Ramos (cell line): Measurements from ENCODE around the gene LHX4.

Experiments used
- in situ Hi-C: fragments of 300-500 bp; cut with MboI; formaldehyde crosslinking; loops from one replicate; pipeline ENCODE4 v1.14.3; 2022; ENCODE audit warnings: low sequenced_read_pairs; ENCODE audit not compliant: unreplicated experiment

LHX4 gene

DNA sequence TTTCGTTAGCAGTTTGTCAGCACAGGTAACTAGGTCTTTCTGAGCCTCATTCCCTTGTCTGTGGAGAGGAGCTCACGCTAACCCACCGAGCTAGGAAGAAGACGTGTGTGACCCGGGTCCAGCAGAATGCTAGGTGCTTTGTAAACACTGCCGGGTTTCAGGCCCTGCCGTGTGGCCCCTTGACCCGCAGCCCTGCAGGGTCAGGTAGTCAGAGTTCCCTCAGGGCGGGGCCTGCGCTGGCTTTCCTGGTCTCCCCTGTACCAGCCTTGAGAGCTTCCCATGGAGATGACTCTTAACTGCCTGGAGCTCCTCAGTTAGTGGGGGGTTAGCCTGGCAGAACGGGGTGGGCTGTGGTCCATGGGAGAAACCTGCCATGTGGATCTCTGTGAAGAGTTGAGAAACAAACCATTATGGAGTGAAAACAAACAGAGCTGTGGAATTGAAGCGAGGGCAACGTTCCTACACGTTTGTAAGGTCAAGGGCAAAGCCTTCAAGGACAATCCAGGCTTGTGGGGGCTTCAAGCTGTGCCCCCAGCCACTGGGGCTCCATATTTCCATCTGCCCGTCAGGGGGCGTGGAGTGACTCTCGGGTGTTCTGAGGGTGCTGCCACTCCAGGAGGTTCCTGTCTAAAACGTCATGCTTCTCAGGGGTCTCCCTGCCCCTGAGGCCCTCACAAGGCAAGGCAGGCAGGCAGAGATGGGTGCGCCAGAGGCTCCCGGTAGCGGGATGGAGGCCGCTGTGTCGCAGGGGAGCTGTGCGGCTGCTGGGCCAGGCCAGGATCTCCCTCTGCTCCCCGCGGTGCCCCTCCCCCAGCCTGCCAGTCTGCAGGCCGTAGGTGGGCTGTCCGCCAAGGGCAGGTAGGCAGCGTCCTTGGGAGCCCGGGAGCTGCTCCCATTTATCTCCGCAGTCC lies 23.8 kb downstream of the LHX4 start:
- in situ Hi-C loops = no loop called here

DNA sequence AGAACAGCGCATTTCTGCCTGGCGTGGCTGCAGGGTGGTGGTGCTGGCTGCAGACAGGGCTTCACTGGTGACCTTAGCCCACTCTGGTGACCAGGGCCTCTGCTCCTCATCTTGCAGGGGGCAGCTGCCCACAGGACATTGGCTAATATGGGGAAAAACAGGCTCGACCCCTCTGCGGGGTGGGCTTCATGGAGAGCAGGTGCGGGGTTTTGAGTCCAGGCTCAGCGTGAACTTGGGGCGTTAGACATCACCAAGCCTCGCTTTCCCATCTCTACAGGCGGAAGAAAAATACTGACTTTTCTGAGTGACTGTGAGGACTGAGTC lies 24.4 kb downstream of the LHX4 start:
- in situ Hi-C loops = no loop called here

DNA sequence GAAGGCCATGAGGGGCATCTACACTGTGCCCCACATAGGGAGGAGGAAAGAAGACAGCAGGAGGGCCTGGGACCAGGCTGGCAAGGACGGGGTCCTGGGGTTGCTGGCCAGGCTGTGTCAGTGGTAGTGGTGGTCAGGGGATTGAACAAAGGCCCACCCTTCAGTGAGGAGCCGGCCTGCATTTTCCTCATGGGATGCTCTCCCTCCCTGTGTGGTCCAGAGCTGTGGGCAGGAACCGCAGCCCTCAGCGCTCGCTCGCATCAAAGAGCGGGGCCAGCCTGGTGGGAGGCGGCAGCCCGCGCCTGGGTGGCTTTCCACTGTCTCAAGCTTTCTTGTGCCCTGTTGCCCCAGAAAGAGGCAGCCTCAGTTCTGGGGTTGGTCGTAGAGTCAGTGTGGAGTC lies 24.8 kb downstream of the LHX4 start:
- in situ Hi-C loops = loop anchor here (5.0 kb wide), 2 partner anchors 162 to 222 kb away; no protein-coding TSS in a partner anchor

DNA sequence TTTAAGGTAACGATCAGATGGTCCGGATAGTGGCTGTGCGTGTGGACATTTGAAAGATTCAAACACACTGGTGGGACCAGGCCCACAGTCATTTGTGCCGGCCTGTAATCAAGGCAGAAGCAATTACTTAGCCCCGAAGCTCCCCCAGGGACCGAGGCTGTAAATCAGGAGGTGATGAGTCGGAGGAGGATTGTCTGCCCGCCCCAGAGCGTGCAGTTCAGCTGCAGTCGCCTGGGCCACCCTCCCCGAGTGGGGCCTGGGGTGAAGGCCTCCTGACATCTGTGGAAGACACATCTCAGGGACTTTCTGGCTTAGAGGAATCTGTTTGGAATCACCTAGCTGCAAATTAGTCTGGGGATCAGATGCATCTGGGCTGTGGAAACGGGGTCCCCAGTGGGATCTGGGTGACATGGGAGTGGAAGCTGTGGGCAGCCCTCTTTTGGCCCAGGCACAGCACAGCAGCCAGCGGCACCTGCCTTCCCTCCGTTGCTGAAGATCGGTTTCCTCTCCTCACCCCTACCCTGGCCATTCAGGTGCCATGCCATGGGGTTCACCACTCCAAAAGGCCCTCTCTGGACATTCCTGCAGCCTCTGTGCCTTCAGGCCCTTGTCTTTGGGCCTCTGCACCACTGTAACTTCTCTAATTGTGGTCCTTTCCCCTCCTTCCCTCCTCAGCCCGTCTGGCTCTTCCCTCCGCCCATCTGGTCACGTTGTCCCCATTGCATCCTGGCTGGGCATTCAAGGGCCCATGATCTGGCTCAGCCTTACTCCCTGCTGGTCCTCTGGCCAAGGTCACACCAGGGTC lies 25.7 kb downstream of the LHX4 start:
- in situ Hi-C loops = loop anchor here (5.0 kb wide), 2 partner anchors 162 to 222 kb away; no protein-coding TSS in a partner anchor

DNA sequence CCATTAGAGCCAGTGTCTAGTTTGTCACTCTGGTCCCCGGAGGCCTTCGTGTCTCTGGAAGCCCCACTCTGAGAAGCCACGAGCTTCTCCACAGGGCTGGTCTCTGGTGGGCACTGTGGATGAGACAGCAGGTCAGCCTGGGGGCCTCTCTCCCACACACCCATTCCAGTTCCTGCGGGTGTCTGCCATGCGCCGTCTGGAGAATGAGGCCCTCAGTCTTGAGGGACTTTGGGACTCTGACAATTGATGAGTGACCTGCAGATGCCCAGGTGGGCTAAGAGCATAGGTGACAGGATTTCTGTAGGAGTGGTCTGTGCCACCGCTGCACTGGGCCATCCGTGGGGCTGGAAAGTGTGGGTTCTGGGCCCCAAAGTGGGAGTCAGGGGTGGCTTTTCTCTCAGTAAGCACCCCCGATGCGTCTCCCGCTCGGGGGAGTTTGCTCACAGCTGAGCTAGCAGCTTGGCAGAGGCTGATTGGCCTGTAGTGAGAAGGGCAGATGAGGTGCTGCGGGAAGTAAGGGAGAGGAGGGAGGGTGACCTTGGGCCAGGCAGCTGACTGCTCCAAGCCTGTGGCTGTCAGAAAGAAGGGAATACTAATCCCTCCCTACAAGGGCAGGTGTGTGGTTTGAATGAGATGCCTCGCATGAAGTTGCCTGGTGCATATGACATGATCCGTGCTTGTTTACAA lies 26.4 kb downstream of the LHX4 start:
- in situ Hi-C loops = loop anchor here (5.0 kb wide), 2 partner anchors 161 to 221 kb away; no protein-coding TSS in a partner anchor

DNA sequence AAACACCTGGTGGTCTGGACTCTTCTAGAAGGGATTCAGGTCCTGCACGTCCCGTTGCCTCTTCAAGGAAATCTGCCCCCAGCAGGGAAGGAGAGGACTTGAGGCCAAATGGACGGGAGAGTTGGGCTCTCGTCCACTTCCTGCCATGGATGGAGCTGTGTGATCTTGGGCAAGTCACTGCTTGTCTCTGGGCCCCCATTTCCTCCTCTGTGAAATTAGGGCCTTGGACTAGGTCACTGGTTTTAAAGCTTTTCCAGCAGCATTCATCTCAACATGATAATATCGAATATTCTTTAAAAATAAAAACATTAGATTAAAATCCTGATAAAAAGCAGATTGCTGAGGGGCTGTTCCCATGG lies 26.9 kb downstream of the LHX4 start:
- in situ Hi-C loops = loop anchor here (5.0 kb wide), 2 partner anchors 160 to 220 kb away; no protein-coding TSS in a partner anchor

DNA sequence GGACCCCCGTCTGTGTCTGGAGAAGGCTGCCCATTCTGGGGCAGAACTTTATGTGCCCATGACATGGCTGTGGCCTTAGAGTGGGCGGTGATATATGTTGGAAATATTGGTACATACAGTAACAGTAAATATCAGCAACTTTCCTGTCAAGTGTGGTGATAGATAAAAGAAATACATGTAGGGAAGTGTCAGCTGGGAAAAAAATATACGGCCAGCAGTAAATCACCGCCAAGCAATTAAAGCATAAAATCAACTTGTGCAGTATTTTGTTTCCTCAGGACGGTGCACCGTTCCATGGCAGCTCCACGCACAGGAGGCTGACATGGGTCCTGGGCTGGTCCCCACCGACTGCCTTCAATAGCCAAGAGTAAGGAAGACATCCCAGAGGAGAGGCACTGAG lies 27.4 kb downstream of the LHX4 start:
- in situ Hi-C loops = loop anchor here (5.0 kb wide), 2 partner anchors 160 to 220 kb away; no protein-coding TSS in a partner anchor

DNA sequence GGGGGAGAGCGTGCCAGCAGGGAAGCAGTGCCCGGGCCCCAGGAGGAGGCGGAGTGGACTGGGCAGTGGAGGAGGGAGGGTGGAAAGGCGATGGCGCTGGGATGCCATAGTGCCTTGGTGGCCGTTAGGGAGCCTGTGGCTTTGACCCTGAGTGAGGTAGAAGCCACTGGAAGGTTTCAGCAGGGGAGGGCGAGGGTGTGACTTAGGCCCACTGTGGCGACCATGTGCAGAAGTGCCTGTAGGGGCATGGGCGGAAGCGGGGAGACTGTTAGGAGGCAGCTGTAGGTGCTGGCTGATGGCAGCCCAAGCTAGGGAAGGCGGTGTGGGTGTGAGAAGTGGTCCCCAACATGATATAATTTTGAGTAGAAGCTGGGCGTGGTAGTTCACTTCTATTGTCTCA lies 28.2 kb downstream of the LHX4 start:
- in situ Hi-C loops = loop anchor here (5.0 kb wide), 2 partner anchors 159 to 219 kb away; no protein-coding TSS in a partner anchor

DNA sequence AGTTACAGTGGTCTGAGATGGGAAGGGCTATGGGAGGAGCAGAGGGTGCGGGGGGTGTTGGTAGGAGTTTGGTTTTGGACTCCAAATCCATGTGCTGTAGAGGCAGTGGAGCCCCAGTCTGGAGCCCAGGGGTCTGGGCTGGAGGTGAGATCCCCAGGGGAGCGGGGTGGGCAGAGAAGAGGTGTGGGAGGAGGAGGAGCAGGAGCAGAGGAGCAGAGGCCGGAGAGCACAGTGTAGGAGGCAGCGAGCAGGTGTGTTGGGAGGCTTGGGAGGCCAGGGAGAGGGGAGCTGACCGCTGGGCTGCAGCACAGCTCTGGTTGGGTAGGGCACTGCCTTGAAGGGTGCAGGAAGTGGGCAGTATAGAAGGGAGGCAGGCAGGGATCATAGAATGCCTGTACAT lies 28.9 kb downstream of the LHX4 start:
- in situ Hi-C loops = loop anchor here (5.0 kb wide), 2 partner anchors 158 to 218 kb away; no protein-coding TSS in a partner anchor

DNA sequence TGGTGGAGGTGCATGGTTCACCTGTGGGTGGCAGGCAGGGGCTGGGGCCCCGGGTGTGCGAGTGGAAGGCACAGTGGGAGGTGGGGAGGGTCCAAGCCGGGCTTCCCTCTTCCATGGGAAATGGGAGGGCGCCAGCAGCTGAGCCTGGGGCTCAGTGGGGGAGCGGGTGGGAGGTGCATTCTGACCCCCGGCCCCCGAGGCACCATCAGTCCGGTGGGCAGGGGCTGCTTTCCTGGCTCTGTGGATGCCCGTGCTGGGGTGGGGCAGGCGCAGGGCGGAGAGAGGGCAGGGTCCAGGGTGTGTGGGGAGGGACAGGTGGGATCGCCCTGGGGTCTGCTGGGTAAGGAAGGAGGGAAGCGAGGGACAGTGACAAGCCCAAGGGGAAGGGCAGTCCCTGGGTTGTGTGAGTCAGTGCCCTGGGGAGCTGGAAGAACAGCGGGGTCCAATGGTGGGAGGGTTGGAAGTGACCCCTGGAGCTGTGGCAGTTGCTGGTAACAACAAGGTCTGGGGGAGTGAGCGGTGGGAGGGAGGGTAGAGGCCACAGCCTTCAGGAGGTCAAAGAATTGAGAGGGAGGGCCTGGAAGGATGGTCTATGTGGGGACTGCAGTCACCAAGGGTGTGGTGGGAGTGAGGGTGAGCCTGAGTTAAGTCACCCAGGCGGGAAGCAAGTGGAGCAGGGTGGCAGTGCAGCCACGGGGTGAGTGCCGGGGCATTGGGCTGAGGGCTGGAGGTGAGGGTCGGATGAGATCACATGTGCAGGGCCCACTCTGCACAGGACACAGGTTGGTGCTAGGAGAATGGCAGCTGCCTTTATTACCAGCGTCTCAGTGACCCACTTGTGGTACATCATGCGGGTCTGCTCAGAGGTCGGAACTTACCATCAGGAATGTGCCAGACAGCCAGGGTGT lies 29.6 kb downstream of the LHX4 start:
- in situ Hi-C loops = loop anchor here (5.0 kb wide), 2 partner anchors 158 to 218 kb away; no protein-coding TSS in a partner anchor

DNA sequence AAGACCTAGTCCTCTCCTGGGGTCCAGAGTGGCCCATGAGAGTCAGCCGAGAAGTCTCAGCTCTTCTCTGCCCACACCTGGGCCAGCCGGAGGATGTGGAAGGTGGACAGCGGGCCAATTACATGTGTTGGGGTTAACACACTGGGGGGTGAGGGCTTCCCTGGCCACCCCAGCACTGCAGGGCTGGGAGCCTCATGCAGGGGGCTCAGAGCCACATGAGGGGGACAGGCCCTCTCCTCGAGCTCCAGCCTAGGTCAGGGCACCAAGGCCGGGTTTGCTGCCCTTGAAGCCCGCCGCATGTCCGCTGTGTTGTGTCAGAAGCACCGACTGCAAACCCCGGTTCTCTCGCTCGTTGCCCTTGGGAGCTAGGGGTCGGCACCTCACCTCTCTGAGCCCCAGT lies 30.5 kb downstream of the LHX4 start:
- in situ Hi-C loops = no loop called here

DNA sequence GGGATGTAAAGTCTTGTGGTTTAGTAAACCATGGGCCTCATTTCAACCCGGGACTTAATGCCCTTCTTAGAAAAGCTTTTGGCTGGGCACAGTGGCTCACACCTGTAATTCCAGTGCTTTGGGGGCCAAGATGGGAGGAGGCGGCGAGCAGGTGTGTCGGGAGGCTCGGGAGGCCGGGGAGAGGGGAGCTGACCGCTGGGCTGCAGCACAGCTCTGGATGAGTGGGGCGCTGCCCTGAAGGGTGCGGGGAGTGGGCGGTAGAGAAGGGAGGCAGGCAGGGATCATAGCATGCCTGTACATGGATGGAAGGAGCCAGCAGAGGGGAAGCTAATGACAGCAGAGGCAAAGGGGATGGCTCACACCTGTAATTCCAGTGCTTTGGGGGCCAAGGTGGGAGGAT lies 31.0 kb downstream of the LHX4 start:
- in situ Hi-C loops = no loop called here

DNA sequence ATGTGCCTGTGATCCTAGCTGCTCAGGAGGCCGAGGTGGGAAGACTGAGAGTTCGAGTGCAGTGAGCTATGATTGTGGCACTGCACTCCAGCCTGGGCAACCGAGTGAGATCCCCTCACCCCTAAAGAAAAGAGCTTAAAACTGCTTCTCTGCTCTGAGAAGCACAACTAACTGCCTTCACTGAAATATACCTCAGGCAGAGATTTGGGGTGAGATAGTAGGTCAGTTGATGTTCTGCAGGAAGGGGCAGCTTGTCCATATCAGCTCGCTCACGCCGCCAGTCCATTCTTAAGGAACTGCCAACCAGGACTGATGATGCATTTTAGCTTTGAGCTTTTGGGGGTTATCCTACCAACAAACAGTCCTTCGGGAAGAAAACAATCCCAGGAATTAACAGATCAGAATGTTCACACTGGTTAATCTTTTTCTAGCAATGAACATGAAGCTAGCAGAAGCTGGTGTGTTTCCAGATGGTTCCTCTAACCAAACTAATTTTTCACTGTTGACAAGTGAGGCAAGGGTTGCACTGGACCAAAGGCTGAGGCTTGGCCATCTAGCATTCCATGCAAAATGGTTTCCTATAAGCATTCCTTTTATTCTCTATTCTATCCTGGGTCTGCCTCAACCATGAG lies 31.6 kb downstream of the LHX4 start:
- in situ Hi-C loops = no loop called here

DNA sequence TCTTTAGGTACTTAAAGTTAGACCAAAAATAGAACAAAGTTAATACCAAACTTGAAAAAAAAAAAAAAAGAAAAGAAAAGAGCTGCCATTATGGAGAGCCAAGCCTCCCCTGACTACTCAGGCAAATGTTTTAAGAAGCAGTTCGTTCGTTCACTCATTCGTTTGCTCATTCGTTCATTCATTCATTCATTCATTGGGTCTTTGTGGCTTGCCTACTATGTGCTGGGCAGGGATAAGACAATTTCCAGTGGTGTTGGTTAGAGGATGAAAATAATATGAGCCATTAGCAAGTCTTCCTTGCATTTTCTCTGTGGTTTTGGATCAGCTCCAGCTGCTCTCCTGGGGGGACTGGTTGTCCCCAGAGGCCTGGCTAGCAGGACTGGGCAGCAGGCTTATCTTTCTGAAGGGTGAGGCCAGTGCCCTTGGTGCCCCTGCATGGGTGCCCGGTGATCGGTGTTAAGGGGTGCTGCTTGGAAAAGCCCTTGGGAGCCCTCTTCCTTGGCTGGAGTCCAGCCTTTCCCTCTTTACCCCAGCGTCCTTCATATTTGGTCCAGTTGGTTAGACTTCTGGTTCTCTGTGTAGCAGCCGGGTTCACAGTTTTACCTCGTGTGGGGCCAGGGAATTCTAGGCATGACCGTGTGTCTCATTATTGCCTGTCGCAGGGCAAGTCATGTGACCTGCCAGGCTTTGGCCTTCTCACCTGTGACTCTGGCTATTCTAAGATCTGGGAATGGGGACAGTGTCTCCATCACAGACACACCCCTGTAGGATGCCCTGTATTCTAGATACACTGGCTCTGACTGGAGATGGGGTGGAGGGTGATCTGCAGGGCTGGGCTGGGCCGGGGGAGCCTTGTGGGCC lies 32.8 kb downstream of the LHX4 start:
- in situ Hi-C loops = no loop called here

DNA sequence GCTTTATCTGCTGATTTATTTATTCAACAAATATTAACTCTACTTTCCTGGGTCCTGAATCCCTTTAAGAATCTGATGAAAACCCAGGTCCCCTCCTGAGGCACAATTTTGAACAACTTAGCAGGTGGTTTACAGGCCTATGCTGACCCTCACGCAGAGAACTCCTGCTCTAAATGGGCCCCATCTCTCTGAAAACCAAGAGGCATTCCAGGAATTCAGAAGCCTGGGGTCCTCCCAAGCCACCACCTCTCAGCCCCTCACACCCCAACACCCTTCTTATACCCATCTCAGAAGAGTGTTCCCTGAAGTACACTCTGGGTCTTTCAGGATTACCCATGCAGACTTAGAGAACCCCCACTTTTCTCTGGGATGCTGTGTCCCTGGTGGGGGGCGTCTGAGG lies 34.5 kb downstream of the LHX4 start:
- in situ Hi-C loops = no loop called here

DNA sequence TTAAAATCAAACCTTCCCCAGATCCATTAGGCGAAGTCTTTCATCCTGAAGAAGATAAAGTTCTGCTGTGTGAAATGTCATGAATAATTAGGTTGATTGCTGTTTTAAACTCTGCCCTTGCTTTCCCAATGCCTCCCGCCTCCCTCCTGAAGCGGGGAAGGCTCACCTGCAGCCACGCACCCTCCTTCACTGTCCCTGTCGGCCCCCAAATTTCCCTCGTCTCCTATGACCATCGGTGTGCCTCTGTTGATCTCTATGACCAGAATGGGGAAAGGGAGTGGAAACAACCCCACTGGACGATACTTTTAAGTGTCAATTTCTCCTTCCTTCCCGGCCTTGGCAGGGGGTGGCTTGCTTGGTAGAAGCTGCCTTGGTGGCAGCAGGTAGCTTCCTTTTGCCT lies 35.1 kb downstream of the LHX4 start:
- in situ Hi-C loops = no loop called here

DNA sequence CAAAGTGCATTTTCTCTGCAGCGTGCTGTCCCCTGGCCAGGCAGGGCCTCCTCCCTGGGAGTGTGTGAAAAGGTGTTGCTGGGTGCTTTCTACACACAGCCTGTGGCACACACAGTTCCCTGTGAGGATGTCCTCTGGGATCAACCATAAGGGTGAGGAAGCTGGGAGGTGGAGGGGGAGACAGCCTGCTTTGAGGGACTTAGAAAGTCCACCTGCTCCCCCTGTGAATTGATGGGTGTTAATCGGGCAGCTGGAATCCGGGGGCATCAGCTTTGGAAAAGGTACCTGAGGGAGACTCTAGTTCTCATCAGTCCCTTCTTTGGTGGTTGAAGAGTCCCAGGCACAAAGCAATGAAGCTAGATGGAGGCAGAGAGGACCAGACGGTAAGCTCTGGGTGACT lies 35.8 kb downstream of the LHX4 start:
- in situ Hi-C loops = no loop called here
